HG03175 (cell line): ENCODE data around the gene SNAPC1.
"Not testable (repeated sequence)": the region's sequence is repeated elsewhere in the genome, so short reads cannot be mapped to it uniquely, and the experiment has no call there.

Experiments
- ATAC-seq: cut with Tn5 transposase; IDR thresholded peaks from one replicate; pipeline ENCODE4 v1.9.1; 2021; ENCODE audit warnings: mild to moderate bottlenecking, moderate library complexity; ENCODE audit not compliant: unreplicated experiment

Gene SNAPC1

DNA sequence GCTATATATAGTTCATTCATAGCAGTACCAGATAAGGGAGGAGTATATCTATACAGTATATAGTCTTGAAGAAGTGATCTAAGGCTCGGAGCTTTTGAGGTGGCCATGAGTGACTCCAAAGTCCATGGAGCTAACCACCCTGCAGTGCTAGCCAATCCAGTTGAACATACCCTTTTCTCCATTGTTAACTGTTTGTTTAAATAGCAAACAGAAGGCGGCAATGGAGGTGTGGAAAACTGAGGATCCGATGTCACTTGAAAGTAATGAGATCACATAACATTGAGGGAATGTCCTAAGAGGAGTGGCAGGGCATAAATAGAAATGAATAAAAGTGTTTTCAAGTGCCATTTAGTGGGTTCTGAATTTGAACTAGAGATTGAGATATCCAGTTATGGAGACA, 12.4 kb upstream of the SNAPC1 start:
- no peak for ATAC-seq

DNA sequence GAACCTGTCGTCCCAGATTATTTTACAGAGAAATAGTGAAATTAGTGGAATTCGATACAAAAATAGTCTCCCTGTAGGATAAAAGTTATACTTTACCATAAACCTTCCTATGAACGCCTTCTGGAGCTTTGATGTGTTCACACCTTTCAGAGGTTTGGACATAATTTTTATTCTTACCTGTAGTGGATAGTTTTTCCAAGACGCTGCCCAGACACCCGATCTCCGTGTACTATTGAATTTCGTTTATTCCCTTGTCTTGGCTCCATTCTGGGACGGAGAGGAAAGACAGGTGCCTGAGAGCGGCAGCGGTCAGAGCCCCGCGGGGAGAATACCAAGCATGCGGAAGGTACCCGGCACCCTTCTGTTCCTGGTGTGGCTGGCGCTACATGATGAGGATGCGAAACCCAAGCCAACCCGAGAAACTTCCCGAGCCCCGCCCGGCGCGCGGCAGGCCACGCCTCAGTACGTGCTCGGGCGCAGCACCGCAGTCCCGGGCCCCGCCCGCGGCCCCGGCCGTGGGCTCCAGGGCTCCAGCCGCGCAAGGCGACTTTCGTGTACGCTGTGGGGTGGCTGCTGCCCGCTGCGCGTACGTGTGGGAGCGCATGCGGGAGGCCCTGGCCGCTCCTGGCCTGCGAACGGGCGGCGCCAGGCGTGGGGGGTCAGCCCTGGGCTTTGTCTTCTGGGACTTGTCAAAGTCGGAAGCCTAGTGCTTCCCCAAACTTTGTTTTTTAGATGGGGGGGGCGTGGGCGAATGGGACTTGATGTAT, 11.3 kb upstream of the SNAPC1 start:
- ATAC-seq, result peak; percentile 92

DNA sequence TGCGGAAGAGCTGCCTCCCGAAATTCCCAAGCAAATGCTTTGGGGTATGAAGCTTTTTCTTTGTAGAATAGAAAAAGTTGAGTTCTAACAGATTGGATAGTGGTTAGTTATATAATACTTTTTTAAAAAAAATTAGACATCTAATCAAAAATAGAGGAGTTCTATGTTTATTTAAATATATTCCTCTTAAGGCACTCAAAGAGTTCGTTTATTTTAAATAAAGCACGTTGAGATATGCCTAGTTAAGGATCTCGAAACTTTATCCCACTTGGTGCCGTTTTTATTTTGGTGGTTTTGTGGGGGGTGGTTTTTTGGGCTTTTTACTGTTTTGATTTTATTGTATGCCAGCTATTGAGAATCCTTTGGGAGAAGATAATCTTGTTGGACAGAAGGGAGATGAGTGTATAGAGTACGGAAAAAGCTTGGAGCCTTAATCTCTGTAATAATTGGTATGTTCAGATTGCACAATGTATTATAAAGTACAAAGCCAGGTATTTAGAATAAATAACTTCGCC, 10.7 kb upstream of the SNAPC1 start:
- no peak for ATAC-seq

- peak; percentile 59 for ATAC-seq
Measured at GRCh38 chr14:61752626-61753025, 9.6 kb upstream of the SNAPC1 start.

DNA sequence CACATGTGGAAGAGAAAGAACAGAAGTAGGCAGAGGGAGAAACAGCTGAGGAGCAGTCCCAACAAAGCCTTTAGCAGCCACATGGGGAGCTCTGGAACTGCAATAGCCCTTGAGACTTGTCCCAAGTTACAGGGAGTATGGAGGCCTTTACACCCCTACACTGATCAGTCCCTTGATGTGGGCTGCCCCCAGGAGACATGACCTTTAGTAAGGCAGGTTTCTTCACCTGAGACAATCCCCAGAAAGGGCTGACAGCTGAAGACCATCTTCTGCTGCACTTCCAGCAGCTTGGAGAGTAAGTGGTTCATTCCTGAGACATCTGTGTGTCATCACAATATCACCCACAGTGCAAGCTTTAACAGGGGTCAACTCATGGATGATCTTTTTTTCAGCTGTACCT, 8.6 kb upstream of the SNAPC1 start:
- no peak for ATAC-seq

DNA sequence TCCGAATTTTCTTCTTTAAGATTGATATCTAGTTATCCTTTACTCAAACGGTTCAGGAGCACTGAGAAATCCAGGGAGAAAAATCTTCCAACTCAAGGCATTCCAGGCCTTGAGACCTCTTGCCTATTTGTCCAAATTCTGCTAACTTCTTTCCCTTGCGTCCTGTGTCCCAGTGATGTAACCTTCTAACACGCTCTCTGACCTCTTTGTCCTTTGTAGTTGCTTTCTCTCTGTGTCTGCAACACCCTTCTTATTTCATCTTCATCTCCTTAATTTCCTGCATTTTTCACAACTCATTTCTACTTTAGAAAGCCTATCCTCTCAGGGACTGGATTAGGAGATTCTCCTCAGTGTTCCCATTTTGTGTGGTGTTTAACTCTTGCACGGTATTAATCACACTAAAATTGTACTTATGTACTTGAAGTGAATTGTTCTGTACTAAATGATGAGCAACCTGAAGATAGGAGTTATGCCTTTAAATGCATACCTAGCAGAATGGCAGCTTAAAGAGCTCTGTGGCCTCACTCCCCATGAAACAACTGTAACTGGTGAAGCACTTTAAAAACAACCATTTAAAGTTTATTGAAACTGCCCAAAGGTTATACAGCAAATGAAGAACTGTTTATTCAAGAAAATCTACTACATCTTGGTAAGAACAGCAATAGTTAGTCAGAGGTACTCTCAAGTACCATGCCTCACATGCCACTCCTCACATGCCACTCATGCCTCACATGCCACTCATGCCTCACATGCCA, 7.4 kb upstream of the SNAPC1 start:
- ATAC-seq, result no peak

DNA sequence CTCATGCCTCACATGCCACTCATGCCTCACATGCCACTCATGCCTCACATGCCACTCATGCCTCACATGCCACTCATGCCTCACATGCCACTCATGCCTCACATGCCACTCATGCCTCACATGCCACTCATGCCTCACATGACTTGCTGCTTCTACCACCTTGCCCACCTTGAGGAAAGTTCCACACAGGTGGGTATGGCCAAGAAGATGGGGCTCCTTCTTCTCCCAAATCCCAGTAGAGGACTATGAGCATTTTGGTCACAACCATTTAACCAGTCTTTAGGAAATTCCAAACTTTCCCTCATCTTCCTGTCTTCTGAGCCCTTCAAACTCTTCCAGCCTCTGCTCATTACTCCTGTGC, 6.9 kb upstream of the SNAPC1 start:
- ATAC-seq, result not testable (repeated sequence)

DNA sequence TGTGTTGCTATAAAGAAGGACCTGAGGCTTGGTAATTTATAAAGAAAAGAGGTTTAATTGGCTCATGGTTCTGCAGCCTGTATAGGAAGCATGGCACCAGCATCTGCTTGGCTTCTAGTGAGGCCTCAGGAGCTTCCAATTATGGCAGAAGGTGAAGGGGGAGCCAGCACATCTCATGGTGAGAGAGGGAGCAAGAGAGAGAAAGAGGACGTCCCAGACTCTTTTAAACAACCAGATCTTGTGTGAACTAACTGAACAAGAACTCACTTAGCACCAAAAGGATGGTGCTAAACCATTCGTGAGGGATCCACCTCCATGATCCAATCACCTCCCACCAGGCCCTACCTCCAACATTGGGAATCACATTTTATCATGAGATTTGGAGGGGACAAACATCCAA, 6.1 kb upstream of the SNAPC1 start:
- ATAC-seq, result no peak

DNA sequence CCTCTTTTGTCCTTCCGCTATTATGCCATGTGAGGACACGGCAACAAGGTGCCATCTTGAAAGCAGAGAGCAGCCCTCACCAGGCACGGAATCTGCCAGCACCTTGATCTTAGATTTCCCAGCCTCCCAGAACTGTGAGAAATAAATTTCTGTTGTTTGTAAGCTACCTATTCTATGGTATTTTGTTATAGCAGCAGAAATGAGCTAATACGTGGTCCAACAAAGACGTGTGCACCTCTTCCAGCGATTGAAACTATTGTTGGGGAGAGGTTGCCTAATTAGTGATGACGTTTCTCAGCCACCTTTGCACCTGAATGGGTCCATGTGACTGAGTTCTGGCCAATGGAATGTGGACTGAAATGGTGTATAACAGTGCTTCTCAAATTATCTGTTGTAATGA, 2.3 kb upstream of the SNAPC1 start:
- no peak for ATAC-seq

- peak; percentile 1 for ATAC-seq
Measured at GRCh38 chr14:61761557-61761956, 663 bp upstream of the SNAPC1 start.

GRCh38 chr14:61764342-61765122, 2.3 kb downstream of the SNAPC1 start:
- no peak for ATAC-seq

- no peak for ATAC-seq
Measured at GRCh38 chr14:61765225-61765943, 3.2 kb downstream of the SNAPC1 start.

DNA sequence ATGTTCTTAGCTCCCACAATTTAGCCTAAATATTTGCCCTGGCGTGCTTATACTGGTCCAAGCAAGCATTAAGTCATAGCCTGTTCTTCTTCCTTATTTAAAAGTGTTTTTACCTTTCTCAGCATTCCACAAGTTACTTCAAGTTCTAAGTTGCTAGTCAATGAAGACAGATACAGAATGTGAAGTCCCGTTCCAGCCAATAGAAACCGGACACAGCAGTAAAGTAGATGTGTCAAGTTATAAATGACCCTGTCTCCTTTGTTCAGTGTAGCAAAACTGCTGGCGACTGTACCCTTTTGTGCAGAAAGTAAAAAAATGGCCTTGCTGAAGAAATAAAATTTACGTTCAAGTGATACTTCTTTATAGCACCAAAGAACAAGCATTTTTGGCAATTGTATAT, 3.9 kb downstream of the SNAPC1 start:
- ATAC-seq, result no peak

DNA sequence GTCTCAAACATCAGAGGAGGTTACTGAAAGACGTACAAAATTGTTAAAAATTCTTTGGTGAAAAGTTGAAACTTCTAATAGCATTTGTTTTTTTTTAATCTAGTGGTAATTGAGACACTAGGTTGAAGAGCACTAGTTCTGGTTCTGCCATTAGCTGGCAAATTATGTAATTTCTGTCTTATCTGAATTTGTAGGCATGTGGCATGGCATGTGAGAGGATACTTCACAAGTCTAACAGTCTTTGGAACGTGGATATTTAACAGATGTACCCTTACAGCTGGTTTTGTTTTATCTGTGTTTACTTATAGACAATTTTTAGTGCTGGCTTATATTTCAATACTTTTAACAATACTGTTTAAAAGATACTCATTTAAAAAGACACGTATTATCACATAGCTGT, 6.0 kb downstream of the SNAPC1 start:
- no peak for ATAC-seq

DNA sequence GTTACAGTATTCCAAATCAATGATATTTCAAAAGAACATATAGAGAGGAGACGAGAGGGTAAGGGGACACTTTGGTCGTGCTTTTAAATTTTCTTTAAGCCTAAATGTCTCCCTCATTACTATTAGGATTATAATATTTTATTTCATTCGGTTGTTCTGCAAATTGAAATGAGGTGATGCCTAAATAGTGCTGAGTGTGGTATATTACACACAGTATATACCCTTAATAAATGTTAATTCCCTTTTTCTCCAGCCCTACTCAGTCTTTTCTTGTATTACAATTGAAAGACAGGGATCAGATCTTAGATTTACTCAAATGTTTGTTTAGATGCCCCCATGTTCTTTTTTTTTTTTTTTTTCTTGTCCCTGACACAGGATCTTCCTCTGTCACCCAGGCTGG, 7.7 kb downstream of the SNAPC1 start:
- ATAC-seq, result no peak

DNA sequence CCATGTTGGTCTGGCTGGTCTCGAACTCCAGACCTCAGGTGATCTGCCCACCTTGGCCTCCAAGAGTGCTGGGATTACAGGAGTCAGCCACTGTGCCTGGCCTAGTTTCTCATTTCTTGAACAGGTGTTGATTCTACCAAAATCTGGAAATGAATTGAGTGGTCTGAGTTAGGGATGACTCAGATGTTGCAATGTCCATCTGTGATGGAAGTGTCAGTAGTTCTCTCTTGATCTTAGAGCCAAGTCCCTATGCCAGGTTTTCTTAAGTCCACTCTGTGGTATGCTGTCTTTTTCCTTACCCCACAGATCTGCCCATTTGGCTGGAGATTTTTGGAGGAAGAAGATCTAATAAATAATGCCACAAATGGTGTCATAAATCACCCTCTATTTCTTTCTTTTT, 12.6 kb downstream of the SNAPC1 start:
- no peak for ATAC-seq

DNA sequence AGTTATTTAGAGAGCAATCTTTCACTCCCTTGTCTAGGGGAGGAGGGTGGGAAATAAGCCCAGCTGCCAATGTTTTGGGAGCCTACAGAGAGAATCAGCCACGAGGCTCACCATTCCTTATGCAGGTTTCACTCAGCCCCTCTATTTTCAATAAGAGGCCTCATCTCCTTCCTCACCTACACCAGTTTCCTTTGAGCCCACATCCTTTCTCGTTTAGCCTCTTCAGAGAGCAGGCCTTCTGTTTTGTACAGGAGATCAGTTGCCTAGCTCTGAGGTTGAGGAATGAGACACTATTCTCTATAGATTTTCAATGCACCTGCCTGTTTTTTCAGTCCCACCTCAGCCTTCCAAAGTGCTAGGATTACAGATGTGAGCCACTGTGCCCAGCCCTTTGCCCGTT, 17.9 kb downstream of the SNAPC1 start:
- ATAC-seq, result peak; percentile 46

DNA sequence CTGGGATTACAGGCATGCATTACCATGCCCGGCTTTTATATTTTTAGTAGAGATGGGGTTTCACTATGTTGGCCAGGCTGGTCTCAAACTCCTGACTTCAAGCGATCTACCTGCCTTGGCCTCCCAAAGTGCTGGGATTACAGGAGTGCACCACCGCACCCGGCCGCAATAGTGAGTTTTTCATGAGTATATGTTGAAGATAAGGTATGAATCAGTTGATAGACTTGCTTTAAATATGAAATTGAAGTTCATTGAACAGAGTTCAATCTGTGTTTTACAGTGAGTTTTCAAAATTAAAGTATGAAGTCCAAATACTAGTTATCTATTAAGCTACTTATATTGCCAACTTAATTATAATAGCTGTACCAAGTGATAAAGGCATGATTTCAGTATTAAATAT, 35.1 kb downstream of the SNAPC1 start:
- ATAC-seq, result no peak

DNA sequence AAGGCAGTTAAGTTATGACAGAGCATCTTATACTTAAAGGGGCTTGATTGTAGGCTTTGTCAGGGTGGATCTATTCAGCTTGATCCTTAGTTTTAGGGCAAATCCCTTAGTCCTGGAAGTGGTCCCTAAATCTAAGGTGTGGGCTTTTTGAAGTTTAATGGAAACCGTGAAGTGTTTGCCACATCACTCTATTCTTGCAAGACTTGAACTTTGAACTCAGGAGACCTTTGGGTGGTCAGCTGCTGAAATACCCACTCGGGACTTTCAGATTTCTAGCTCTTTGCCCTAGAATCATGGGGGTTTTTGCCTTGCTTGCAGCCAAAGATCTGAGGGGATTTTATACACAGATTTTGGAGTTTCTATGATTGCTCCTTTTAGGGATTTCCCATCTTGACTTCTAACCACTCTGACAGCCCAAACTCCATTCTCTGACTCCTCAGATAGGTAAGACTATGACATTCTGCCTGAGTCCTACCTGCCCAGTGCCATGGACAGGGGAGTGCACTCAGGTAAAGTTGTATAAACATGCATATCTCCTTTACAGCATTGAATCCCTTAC, 39.9 kb downstream of the SNAPC1 start:
- no peak for ATAC-seq

- peak; percentile 74 for ATAC-seq
Measured at GRCh38 chr14:61803755-61804154, 41.5 kb downstream of the SNAPC1 start.

- no peak for ATAC-seq
Measured at GRCh38 chr14:61805451-61805850, 43.2 kb downstream of the SNAPC1 start.
